IPS-18a (cell line): ENCODE data around the gene HDAC9.

Experiments
- H3K27ac ChIP-seq: one replicate; pipeline ENCODE4 v1.5.1; 2013; ENCODE audit warnings: low read length
- H3K27me3 ChIP-seq: one replicate; pipeline ENCODE4 v1.6.1; 2013; ENCODE audit warnings: mild to moderate bottlenecking, low read length; ENCODE audit not compliant: control insufficient read depth, insufficient read depth
- H3K36me3 ChIP-seq: one replicate; pipeline ENCODE4 v1.6.1; 2013; ENCODE audit warnings: low read depth, low read length; ENCODE audit not compliant: control insufficient read depth
- H3K4me1 ChIP-seq: one replicate; pipeline ENCODE4 v1.6.1; 2013; ENCODE audit warnings: low read depth, low read length; ENCODE audit not compliant: control insufficient read depth
- H3K4me3 ChIP-seq: one replicate; pipeline ENCODE4 v1.5.1; 2013; ENCODE audit warnings: low read length
- H3K9ac ChIP-seq: one replicate; pipeline ENCODE4 v1.6.1; 2013; ENCODE audit warnings: mild to moderate bottlenecking, low read length, moderate library complexity
- H3K9me3 ChIP-seq: one replicate; pipeline ENCODE4 v1.6.1; 2013; ENCODE audit warnings: low read depth, low read length; ENCODE audit not compliant: control insufficient read depth

The HDAC9 gene

GRCh38 chr7:19001854-19002253, 506.3 kb downstream of the HDAC9 start:
- Histone ChIP-seq H3K27ac (no peak overlapping the region), H3K27me3 (no peaks in the 10 kb centered on the region), H3K36me3 (no peaks in the 10 kb centered on the region), H3K4me3 (no peak overlapping the region), H3K4me1 (peaks cover 7% of the 10 kb centered on the region), H3K9ac (no peak overlapping the region), H3K9me3 (no peaks in the 10 kb centered on the region)

DNA sequence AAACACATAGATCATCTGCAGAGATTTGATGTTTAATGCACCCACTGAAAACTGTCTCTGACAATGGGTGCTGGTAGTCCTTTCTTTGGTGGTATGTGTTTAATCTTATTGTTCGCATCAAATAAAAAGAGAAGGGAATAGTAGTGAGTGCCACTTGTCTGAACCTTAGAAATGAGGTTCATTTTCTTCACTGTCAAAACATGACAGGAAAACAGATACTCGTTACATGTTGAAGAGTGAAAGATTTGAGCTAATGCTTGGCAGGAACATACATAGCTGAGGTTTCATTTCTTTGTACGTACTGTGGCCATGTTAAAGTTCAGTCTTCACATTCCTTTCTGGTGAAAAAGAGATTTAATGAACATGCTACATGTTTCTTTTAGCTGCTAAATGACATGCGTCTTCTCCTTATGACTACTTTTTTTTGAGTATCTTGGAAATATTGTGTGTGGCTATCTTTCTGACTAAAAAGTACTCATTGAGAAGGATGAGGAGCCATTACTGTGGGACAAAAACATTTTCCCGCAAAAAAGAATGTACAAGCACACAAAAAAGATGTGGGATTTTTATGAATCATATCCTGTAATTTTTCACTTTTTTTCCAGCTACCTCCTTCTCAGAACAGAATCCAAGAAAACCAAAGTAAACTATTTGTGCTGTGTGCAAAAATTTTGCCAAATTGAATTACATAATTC, 513.8 kb downstream of the HDAC9 start:
- no peaks in the 10 kb centered on the region for H3K36me3 ChIP-seq
- no peaks in the 10 kb centered on the region for H3K9me3 ChIP-seq
- H3K4me1 ChIP-seq: no peaks in the 10 kb centered on the region
- H3K9ac ChIP-seq: no peak overlapping the region
- no peaks in the 10 kb centered on the region for H3K27me3 ChIP-seq
- no peak overlapping the region for H3K27ac ChIP-seq
- H3K4me3 ChIP-seq: no peak overlapping the region

DNA sequence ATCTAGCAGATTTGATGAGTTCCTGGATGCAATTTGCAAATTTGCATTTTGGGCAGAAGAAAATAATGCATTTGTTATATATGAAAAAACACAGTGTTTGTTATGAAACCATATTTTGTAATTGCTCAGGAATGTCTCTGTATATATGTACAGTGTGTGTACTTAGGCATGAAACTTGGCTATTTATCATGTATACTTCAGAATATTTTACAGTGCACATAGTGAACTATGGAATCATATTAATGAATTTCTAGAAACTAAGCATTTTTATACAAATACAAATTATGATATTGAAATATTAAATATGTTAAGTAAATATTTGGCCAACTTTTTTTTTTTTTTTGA, 514.4 kb downstream of the HDAC9 start:
- Histone ChIP-seq H3K4me3 (no peak overlapping the region), H3K36me3 (no peaks in the 10 kb centered on the region), H3K27me3 (no peaks in the 10 kb centered on the region), H3K9ac (no peak overlapping the region), H3K4me1 (no peaks in the 10 kb centered on the region), H3K27ac (no peak overlapping the region), H3K9me3 (no peaks in the 10 kb centered on the region)

GRCh38 chr7:19011212-19011611, 515.7 kb downstream of the HDAC9 start:
- no peaks in the 10 kb centered on the region for H3K9me3 ChIP-seq
- no peaks in the 10 kb centered on the region for H3K27me3 ChIP-seq
- no peaks in the 10 kb centered on the region for H3K36me3 ChIP-seq
- no peaks in the 10 kb centered on the region for H3K4me1 ChIP-seq
- H3K9ac ChIP-seq: no peak overlapping the region
- no peak overlapping the region for H3K4me3 ChIP-seq
- no peak overlapping the region for H3K27ac ChIP-seq

DNA sequence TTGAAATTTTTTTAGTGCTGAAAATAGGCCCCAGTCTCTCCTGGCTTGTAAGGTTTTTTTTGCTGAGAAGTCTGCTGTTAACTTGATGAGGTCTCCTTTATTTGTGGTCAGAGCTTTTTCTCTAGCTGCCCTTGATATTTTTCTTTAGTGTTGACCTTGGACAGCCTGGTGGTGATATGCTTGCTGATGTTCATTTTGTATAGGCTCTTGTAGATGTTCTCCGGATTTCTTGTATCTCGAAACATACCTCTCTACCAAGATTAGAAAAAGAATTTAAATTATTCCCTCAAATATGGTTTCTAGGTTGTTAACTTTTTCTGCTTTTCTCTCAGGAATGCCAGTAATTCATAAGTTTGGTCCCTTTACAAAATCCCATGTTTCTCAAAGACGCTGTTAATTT, 519.5 kb downstream of the HDAC9 start:
- H3K4me3 ChIP-seq: no peak overlapping the region
- no peaks in the 10 kb centered on the region for H3K9me3 ChIP-seq

GRCh38 chr7:19016140-19016539, 520.6 kb downstream of the HDAC9 start:
- Histone ChIP-seq H3K27me3 (no peaks in the 10 kb centered on the region), H3K4me3 (no peak overlapping the region), H3K9me3 (no peaks in the 10 kb centered on the region), H3K27ac (no peak overlapping the region), H3K9ac (no peak overlapping the region), H3K4me1 (no peaks in the 10 kb centered on the region), H3K36me3 (no peaks in the 10 kb centered on the region)

More for the DNA sequence above, 519.5 kb downstream of the HDAC9 start:
- no peaks in the 10 kb centered on the region for H3K36me3 ChIP-seq
- H3K27me3 ChIP-seq: no peaks in the 10 kb centered on the region
- no peak overlapping the region for H3K9ac ChIP-seq
- H3K27ac ChIP-seq: no peak overlapping the region
- H3K4me1 ChIP-seq: no peaks in the 10 kb centered on the region

DNA sequence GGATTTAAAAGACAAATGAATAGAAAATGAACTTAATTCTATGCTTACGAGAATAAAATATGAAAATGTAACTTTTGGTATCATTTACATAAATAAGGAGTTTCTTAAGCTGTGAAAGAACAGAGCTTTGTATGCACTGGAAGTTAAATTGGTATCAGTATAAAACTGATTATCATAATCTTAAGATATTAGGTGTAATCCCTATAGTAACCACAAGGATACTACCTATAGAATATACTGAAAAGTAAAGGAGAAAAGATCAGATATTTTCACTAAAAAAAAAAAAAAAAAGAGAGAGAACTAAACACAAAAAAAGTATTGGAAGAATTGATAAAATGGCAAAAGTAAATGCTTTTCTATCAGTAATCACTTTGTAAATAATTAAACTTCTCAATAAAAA, 521.8 kb downstream of the HDAC9 start:
- no peak overlapping the region for H3K27ac ChIP-seq
- no peak overlapping the region for H3K9ac ChIP-seq
- H3K4me1 ChIP-seq: no peaks in the 10 kb centered on the region
- H3K4me3 ChIP-seq: no peak overlapping the region
- no peaks in the 10 kb centered on the region for H3K36me3 ChIP-seq
- H3K27me3 ChIP-seq: no peaks in the 10 kb centered on the region
- no peaks in the 10 kb centered on the region for H3K9me3 ChIP-seq

GRCh38 chr7:19020062-19020461, 524.5 kb downstream of the HDAC9 start:
- Histone ChIP-seq H3K27ac (no peak overlapping the region), H3K27me3 (no peaks in the 10 kb centered on the region), H3K4me3 (no peak overlapping the region), H3K9me3 (no peaks in the 10 kb centered on the region), H3K9ac (no peak overlapping the region), H3K36me3 (no peaks in the 10 kb centered on the region), H3K4me1 (no peaks in the 10 kb centered on the region)

GRCh38 chr7:19020711-19021110, 525.2 kb downstream of the HDAC9 start:
- H3K27ac ChIP-seq: no peak overlapping the region
- H3K36me3 ChIP-seq: no peaks in the 10 kb centered on the region
- no peak overlapping the region for H3K4me3 ChIP-seq

GRCh38 chr7:19023477-19023876, 527.9 kb downstream of the HDAC9 start:
- Histone ChIP-seq H3K27me3 (no peaks in the 10 kb centered on the region), H3K36me3 (no peaks in the 10 kb centered on the region), H3K27ac (no peak overlapping the region), H3K4me1 (no peaks in the 10 kb centered on the region), H3K9me3 (no peaks in the 10 kb centered on the region), H3K9ac (no peak overlapping the region), H3K4me3 (no peak overlapping the region)

More at GRCh38 chr7:19020711-19021110, 525.2 kb downstream of the HDAC9 start:
- H3K27me3 ChIP-seq: no peaks in the 10 kb centered on the region
- no peaks in the 10 kb centered on the region for H3K9me3 ChIP-seq
- H3K4me1 ChIP-seq: no peaks in the 10 kb centered on the region
- H3K9ac ChIP-seq: no peak overlapping the region

DNA sequence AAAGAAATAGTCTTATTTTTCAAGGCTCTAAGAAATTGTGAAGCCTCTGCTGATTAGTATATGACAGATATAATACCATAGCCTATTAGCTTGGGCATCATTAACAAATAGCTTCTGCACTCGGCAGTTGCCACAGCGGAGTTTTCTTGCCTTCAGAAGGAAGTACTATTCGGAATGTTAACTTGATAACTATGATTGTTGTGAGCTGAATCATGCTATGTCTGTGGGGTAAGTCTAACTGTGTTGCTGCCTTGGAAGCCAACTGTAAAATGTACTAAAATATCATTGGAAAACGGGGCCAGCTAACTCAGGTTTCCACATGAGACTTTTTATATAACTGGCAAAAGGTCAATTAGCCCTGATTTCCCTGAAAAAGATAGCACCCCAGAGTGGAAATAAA, 528.7 kb downstream of the HDAC9 start:
- Histone ChIP-seq H3K4me3 (no peak overlapping the region), H3K9me3 (no peaks in the 10 kb centered on the region), H3K36me3 (no peaks in the 10 kb centered on the region), H3K27ac (no peak overlapping the region), H3K27me3 (no peaks in the 10 kb centered on the region), H3K4me1 (no peaks in the 10 kb centered on the region), H3K9ac (no peak overlapping the region)

- H3K27ac ChIP-seq: no peak overlapping the region
- H3K36me3 ChIP-seq: no peaks in the 10 kb centered on the region
Measured at GRCh38 chr7:19026888-19027287, 531.3 kb downstream of the HDAC9 start.

More at GRCh38 chr7:19026888-19027287, 531.3 kb downstream of the HDAC9 start:
- Histone ChIP-seq H3K4me1 (no peaks in the 10 kb centered on the region), H3K9ac (no peak overlapping the region), H3K4me3 (no peak overlapping the region), H3K9me3 (no peaks in the 10 kb centered on the region), H3K27me3 (no peaks in the 10 kb centered on the region)
